ENCODE measurements around the gene UBE2Z. TPM values are rescaled to one million over a fixed set of nuclear protein-coding genes. Genes with fewer than 3 reads are reported as not detected.

UBE2Z gene
- total and polyA plus RNA-seq, 2 of the 13 experiments (the other 11 are each of a cell fraction or from before 2014, with no cell fraction given) = 63.2 to 122 TPM

GRCh38 chr17:48961516-48962233, 53.5 kb downstream of the UBE2Z start (continued):
- TF ChIP-seq, protein P1, sequence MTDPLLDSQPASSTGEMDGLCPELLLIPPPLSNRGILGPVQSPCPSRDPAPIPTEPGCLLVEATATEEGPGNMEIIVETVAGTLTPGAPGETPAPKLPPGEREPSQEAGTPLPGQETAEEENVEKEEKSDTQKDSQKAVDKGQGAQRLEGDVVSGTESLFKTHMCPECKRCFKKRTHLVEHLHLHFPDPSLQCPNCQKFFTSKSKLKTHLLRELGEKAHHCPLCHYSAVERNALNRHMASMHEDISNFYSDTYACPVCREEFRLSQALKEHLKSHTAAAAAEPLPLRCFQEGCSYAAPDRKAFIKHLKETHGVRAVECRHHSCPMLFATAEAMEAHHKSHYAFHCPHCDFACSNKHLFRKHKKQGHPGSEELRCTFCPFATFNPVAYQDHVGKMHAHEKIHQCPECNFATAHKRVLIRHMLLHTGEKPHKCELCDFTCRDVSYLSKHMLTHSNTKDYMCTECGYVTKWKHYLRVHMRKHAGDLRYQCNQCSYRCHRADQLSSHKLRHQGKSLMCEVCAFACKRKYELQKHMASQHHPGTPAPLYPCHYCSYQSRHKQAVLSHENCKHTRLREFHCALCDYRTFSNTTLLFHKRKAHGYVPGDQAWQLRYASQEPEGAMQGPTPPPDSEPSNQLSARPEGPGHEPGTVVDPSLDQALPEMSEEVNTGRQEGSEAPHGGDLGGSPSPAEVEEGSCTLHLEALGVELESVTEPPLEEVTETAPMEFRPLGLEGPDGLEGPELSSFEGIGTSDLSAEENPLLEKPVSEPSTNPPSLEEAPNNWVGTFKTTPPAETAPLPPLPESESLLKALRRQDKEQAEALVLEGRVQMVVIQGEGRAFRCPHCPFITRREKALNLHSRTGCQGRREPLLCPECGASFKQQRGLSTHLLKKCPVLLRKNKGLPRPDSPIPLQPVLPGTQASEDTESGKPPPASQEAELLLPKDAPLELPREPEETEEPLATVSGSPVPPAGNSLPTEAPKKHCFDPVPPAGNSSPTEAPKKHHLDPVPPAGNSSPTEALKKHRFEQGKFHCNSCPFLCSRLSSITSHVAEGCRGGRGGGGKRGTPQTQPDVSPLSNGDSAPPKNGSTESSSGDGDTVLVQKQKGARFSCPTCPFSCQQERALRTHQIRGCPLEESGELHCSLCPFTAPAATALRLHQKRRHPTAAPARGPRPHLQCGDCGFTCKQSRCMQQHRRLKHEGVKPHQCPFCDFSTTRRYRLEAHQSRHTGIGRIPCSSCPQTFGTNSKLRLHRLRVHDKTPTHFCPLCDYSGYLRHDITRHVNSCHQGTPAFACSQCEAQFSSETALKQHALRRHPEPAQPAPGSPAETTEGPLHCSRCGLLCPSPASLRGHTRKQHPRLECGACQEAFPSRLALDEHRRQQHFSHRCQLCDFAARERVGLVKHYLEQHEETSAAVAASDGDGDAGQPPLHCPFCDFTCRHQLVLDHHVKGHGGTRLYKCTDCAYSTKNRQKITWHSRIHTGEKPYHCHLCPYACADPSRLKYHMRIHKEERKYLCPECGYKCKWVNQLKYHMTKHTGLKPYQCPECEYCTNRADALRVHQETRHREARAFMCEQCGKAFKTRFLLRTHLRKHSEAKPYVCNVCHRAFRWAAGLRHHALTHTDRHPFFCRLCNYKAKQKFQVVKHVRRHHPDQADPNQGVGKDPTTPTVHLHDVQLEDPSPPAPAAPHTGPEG (CRISPR knock-in tag; IDR thresholded peaks at IDR 0.05) = no peak
- TF ChIP-seq ETV6 (CRISPR knock-in tag; conservative IDR thresholded peaks at IDR 0.05) (0 out of 2 replicates have a peak, but pooled peaks have one; percentile 21), ZNF367 (CRISPR knock-in tag; IDR thresholded peaks at IDR 0.05; ENCODE audit: borderline replicate concordance) (no peak), NFATC3 (CRISPR knock-in tag; IDR thresholded peaks at IDR 0.05) (no peak), HMGA1 (CRISPR knock-in tag; conservative IDR thresholded peaks at IDR 0.05) (no peak), ZNF44 (CRISPR knock-in tag; IDR thresholded peaks at IDR 0.05) (no peak), HDAC2 (CRISPR knock-in tag; IDR thresholded peaks at IDR 0.05) (peak; percentile 28; the same call in 1 of the 2 replicates), CBX5 (CRISPR knock-in tag; IDR thresholded peaks at IDR 0.05; ENCODE audit: borderline replicate concordance) (no peak), ZFP37 (CRISPR knock-in tag; IDR thresholded peaks at IDR 0.05; ENCODE audit: borderline replicate concordance) (no peak), NCOA5 (CRISPR knock-in tag; IDR thresholded peaks at IDR 0.05) (no peak), PHF5A (CRISPR knock-in tag; IDR thresholded peaks at IDR 0.05; ENCODE audit: low read depth, unreplicated experiment) (peak; percentile 8), HOXD1 (CRISPR knock-in tag; IDR thresholded peaks at IDR 0.05) (peak; percentile 74; the same call in 1 of the 2 replicates), GABPB1 (CRISPR knock-in tag; IDR thresholded peaks at IDR 0.05) (0 out of 2 replicates have a peak, but pooled peaks have one; percentile 20), ZNF607 (CRISPR knock-in tag; IDR thresholded peaks at IDR 0.05; ENCODE audit: borderline replicate concordance) (no peak), ZNF121 (CRISPR knock-in tag; IDR thresholded peaks at IDR 0.05) (peak; percentile 99), CENPX (CRISPR knock-in tag; IDR thresholded peaks at IDR 0.05) (no peak), CHD4 (IDR thresholded peaks at IDR 0.05; ENCODE audit: borderline replicate concordance, low read length) (no peak), IRF9 (CRISPR knock-in tag; IDR thresholded peaks at IDR 0.05; ENCODE audit: borderline replicate concordance) (peak; percentile 82; the same call in 1 of the 2 replicates), GMEB1 (CRISPR knock-in tag; IDR thresholded peaks at IDR 0.05; ENCODE audit: borderline replicate concordance) (no peak), TSC22D2 (CRISPR knock-in tag; IDR thresholded peaks at IDR 0.05; ENCODE audit: borderline replicate concordance) (no peak), ZFP62 (CRISPR knock-in tag; IDR thresholded peaks at IDR 0.05) (no peak), DPF2 (CRISPR knock-in tag; IDR thresholded peaks at IDR 0.05; ENCODE audit: borderline replicate concordance, low read depth) (no peak)

All from HepG2 (cell line).